Fibroblast of the aortic adventitia (primary cell): ENCODE data around the gene NAA16. TPM values are rescaled to one million over a fixed set of nuclear protein-coding genes. Genes with fewer than 3 reads are reported as not detected.

ENCODE experiments used
- DNase-seq: peaks from one replicate; pipeline ENCODE4 v3.0.0-alpha.2; 2010; ENCODE audit warnings: low read depth
- H3K4me3 ChIP-seq: 2 replicates; pipeline ENCODE4 v1.5.1; 2011; ENCODE audit warnings: low read depth, mild to moderate bottlenecking, control low read depth, low read length, moderate library complexity
- total RNA-seq: library from RNA; depleted of rRNA; stranded (reverse); fragments of >200 nt; gene quantifications from 2 replicates; pipeline ENCODE4 v1.2.3, GENCODE V29; 2012; ENCODE audit warnings: low replicate concordance
- TF ChIP-seq, protein P1 (sequence below): IDR thresholded peaks from 2 replicates; pipeline ENCODE4 v1.5.1; 2011; ENCODE audit warnings: mild to moderate bottlenecking, low read length, control low read depth, inconsistent platforms; ENCODE audit not compliant: insufficient read depth

NAA16 gene
- total RNA-seq: 16.1 and 37.3 TPM in 2 replicates

DNA sequence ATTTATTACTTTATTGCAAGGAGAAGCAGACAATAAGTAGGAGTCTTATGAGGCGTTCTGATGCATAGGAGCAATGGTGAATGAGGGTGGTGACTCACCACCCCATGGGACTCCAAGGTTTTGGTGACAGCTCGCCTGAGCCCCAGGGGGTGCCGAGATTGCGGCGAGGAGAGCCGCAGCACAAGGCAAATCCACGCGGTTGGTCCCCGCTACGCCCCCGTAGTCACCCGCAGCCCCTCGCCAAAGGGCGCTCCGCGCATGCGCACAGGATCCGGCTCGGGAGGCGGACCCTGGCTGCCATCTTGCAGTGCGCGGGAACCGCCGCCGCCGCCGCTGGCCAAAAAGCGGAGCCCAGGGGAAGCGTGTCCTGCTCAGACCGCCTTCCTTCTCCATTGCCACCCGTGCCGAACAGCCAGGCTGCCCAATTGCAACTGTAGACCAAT, at the start of gene NAA16:
Gene NAA16 (plus strand): TSS at position 305 of the 443 bp plus-strand sequence. CDS start 262 bp downstream, outside the sequence.
- TF ChIP-seq, protein P1, sequence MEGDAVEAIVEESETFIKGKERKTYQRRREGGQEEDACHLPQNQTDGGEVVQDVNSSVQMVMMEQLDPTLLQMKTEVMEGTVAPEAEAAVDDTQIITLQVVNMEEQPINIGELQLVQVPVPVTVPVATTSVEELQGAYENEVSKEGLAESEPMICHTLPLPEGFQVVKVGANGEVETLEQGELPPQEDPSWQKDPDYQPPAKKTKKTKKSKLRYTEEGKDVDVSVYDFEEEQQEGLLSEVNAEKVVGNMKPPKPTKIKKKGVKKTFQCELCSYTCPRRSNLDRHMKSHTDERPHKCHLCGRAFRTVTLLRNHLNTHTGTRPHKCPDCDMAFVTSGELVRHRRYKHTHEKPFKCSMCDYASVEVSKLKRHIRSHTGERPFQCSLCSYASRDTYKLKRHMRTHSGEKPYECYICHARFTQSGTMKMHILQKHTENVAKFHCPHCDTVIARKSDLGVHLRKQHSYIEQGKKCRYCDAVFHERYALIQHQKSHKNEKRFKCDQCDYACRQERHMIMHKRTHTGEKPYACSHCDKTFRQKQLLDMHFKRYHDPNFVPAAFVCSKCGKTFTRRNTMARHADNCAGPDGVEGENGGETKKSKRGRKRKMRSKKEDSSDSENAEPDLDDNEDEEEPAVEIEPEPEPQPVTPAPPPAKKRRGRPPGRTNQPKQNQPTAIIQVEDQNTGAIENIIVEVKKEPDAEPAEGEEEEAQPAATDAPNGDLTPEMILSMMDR: no peak
- peak; percentile 86 for DNase-seq
- peak within 1 kb of the TSS; percentile 90 for H3K4me3 ChIP-seq

GRCh38 chr13:41263261-41263971, 47.7 kb upstream of the NAA16 start, which contains the start of gene MTRF1:
MTRF1 (minus strand) TSS chr13:41263576; CDS start chr13:41260907, 2,669 bp downstream.
- DNase-seq: peak; percentile 79
- TF ChIP-seq, protein P1: no peak
- peak within 1 kb of the TSS; percentile 68 for H3K4me3 ChIP-seq

GRCh38 chr13:41267106-41267505, 44.0 kb upstream of the NAA16 start:
- TF ChIP-seq, protein P1: no peak
- no peak overlapping the region for H3K4me3 ChIP-seq
- DNase-seq: no peak

- TF ChIP-seq, protein P1: no peak
- DNase-seq: no peak
- H3K4me3 ChIP-seq: no peak overlapping the region
Observed at GRCh38 chr13:41268764-41269163, 42.3 kb upstream of the NAA16 start.

- TF ChIP-seq, protein P1: no peak
- DNase-seq: no peak
- H3K4me3 ChIP-seq: no peak overlapping the region
Observed at GRCh38 chr13:41271456-41272285, 39.4 kb upstream of the NAA16 start.

GRCh38 chr13:41273831-41274441, 37.1 kb upstream of the NAA16 start:
- TF ChIP-seq, protein P1: no peak
- no peak overlapping the region for H3K4me3 ChIP-seq
- DNase-seq: no peak
